Measurements from ENCODE around the gene FUT7.
"Not testable (repeated sequence)": the region's sequence is repeated elsewhere in the genome, so short reads cannot be mapped to it uniquely, and the experiment has no call there.

FUT7 gene

GRCh38 chr9:137064880-137065164, 32.9 kb upstream of the FUT7 start:
- Histone ChIP-seq H3F3A (ENCODE audit: insufficient read depth) (peaks cover 13% of the 10 kb centered on the region), H3K79me2 (ENCODE audit: insufficient read depth, low read length) (peaks cover 12% of the 10 kb centered on the region), H3K4me2 (ENCODE audit: low read depth, low read length, poor library complexity, severe bottlenecking) (no peak overlapping the region), H3K27ac (ENCODE audit: low read depth, low read length) (no peak overlapping the region), H2AFZ (ENCODE audit: low read depth, low read length, severe bottlenecking) (no peak overlapping the region), H3K9ac (ENCODE audit: low read length) (no peak overlapping the region), H3K4me3 (ENCODE audit: insufficient read depth, low read length, poor library complexity, severe bottlenecking) (no peak overlapping the region), H3K27me3 (ENCODE audit: low read length) (no peaks in the 10 kb centered on the region), H3K36me3 (ENCODE audit: low read length) (no peaks in the 10 kb centered on the region), H4K20me1 (ENCODE audit: low read depth, low read length) (no peaks in the 10 kb centered on the region), H3K9me2 (replicated peaks; ENCODE audit: insufficient read depth, low read length) (no peaks in the 10 kb centered on the region), H3K9me3 (ENCODE audit: insufficient read depth, low read length) (no peaks in the 10 kb centered on the region)
- no peak for TF ChIP-seq CTCF (IDR thresholded peaks at IDR 0.05; ENCODE audit: insufficient read depth, low read length, poor library complexity, severe bottlenecking)
- TF ChIP-seq EZH2phosphoT487 (conservative IDR thresholded peaks at IDR 0.05; ENCODE audit: low read length): no peak

GRCh38 chr9:137064027-137064879, 32.4 kb upstream of the FUT7 start:
- no peaks in the 10 kb centered on the region for H3K9me3 ChIP-seq (ENCODE audit: insufficient read depth, low read length)
- no peaks in the 10 kb centered on the region for H4K20me1 ChIP-seq (ENCODE audit: low read depth, low read length)
- no peak overlapping the region for H3K4me2 ChIP-seq (ENCODE audit: low read depth, low read length, poor library complexity, severe bottlenecking)
- H3K27ac ChIP-seq (ENCODE audit: low read depth, low read length): no peak overlapping the region
- no peaks in the 10 kb centered on the region for H3K9me2 ChIP-seq (replicated peaks; ENCODE audit: insufficient read depth, low read length)
- H3K79me2 ChIP-seq (ENCODE audit: insufficient read depth, low read length): peaks cover 7% of the 10 kb centered on the region
- H3K27me3 ChIP-seq (ENCODE audit: low read length): no peaks in the 10 kb centered on the region
- TF ChIP-seq EZH2phosphoT487 (conservative IDR thresholded peaks at IDR 0.05; ENCODE audit: low read length) (no peak), CTCF (IDR thresholded peaks at IDR 0.05; ENCODE audit: insufficient read depth, low read length, poor library complexity, severe bottlenecking) (peak; percentile 77)
- no peak overlapping the region for H2AFZ ChIP-seq (ENCODE audit: low read depth, low read length, severe bottlenecking)
- H3K4me3 ChIP-seq (ENCODE audit: insufficient read depth, low read length, poor library complexity, severe bottlenecking): no peak overlapping the region
- H3K36me3 ChIP-seq (ENCODE audit: low read length): no peaks in the 10 kb centered on the region
- no peak overlapping the region for H3K9ac ChIP-seq (ENCODE audit: low read length)
- H3F3A ChIP-seq (ENCODE audit: insufficient read depth): peaks cover 13% of the 10 kb centered on the region

DNA sequence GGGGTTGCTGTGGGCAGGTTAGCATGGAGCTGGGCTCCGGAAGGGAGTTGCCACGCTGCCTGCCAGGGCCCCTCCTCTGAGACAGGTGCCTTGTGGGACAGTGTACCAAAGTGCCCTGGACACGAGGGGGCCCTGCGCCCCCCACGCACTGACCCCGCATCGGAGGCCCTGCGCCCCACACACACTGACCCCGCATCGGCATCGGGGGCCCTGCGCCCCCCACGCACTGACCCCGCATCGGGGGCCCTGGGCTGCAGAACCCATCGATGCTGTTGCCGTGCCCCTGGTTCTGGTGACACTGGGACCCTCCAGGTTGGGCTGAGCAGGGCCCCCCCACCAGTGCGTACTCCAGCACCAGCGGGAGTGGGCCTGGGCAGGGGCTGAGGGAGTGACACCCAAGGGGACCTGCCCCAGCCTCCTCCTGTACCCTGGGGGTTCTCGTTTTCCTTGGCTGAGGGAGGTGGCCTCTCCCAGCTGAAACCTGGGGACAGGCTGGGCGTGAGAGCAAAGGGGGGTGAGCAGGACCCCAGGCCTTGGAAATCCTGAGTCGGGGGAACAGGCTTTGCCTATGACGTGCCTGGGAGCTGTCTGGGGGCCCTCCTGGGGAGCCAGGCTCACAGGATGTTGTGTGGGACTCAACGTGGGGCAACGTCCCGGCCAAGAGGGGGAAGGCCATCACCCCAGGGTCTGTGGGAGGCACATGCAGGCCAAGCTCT, 31.6 kb upstream of the FUT7 start:
- no peak overlapping the region for H2AFZ ChIP-seq (ENCODE audit: low read depth, low read length, severe bottlenecking)
- H3K9me2 ChIP-seq (replicated peaks; ENCODE audit: insufficient read depth, low read length): no peaks in the 10 kb centered on the region
- H3F3A ChIP-seq (ENCODE audit: insufficient read depth): peaks cover 9% of the 10 kb centered on the region
- no peak overlapping the region for H3K4me3 ChIP-seq (ENCODE audit: insufficient read depth, low read length, poor library complexity, severe bottlenecking)
- H3K36me3 ChIP-seq (ENCODE audit: low read length): no peaks in the 10 kb centered on the region
- no peak overlapping the region for H3K27ac ChIP-seq (ENCODE audit: low read depth, low read length)
- H3K9ac ChIP-seq (ENCODE audit: low read length): no peak overlapping the region
- H3K4me2 ChIP-seq (ENCODE audit: low read depth, low read length, poor library complexity, severe bottlenecking): no peak overlapping the region
- no peaks in the 10 kb centered on the region for H3K9me3 ChIP-seq (ENCODE audit: insufficient read depth, low read length)
- H4K20me1 ChIP-seq (ENCODE audit: low read depth, low read length): no peaks in the 10 kb centered on the region
- TF ChIP-seq CTCF (IDR thresholded peaks at IDR 0.05; ENCODE audit: insufficient read depth, low read length, poor library complexity, severe bottlenecking) (no peak), EZH2phosphoT487 (conservative IDR thresholded peaks at IDR 0.05; ENCODE audit: low read length) (no peak)
- H3K79me2 ChIP-seq (ENCODE audit: insufficient read depth, low read length): no peaks in the 10 kb centered on the region
- H3K27me3 ChIP-seq (ENCODE audit: low read length): no peaks in the 10 kb centered on the region

GRCh38 chr9:137062798-137063197, 30.9 kb upstream of the FUT7 start:
- not testable (repeated sequence) for H3K9me2 ChIP-seq (replicated peaks; ENCODE audit: insufficient read depth, low read length); H3K27ac ChIP-seq (ENCODE audit: low read depth, low read length); H3K79me2 ChIP-seq (ENCODE audit: insufficient read depth, low read length); H3K4me3 ChIP-seq (ENCODE audit: insufficient read depth, low read length, poor library complexity, severe bottlenecking); H3K4me2 ChIP-seq (ENCODE audit: low read depth, low read length, poor library complexity, severe bottlenecking); H3K9ac ChIP-seq (ENCODE audit: low read length); H3K36me3 ChIP-seq (ENCODE audit: low read length); H3K9me3 ChIP-seq (ENCODE audit: insufficient read depth, low read length); H4K20me1 ChIP-seq (ENCODE audit: low read depth, low read length); H3F3A ChIP-seq (ENCODE audit: insufficient read depth); H2AFZ ChIP-seq (ENCODE audit: low read depth, low read length, severe bottlenecking); H3K27me3 ChIP-seq (ENCODE audit: low read length)

All from SU-DHL-6 (cell line).